GM19452 (cell line): Measurements from ENCODE around the gene IP6K2.

Experiments used
- ATAC-seq: cut with Tn5 transposase; IDR thresholded peaks from one replicate; pipeline ENCODE4 v1.9.1; 2021; ENCODE audit not compliant: unreplicated experiment

IP6K2 gene

DNA sequence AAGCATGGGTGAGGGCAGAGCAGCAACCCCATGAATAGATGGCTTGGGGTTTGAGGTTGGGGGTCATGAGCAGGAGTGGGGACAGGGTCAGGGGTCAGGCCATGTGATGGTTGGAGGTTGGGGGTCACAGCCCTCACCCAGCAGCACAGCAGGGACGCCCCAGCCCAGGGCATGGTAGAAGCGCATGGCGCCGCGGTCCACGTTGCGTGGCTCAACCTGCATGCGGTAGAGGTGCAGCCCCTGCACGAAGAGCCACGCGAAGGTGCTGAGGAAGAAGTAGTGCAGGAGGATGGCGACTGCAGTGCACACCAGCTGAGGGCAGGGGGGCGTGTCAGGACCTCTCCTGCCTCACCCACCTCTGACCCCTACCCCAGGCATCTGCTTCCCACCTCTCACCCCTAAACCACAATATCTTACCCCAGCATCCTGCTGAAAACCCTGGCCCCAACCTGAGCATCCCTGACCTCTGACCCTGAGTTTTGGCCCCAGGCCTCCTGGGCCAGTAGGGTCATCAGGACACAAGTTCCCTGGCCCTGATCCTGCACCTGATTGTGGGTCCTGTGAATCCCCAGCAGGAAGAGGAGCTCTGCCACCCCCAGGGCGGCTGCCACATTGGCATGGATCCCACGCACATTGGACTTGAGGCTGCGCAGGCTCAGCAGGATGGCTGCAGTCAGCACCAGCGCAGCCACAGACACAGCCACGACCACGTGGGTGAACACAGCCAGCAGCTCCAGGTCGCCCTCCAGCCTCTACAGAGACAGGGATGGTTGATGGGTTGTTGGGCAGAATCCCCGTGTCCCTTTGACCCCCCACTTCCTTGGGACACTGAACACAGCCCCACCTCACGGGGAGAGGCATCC, 71.9 kb downstream of the IP6K2 start:
- no peak for ATAC-seq

GRCh38 chr3:48642605-48643004, 74.4 kb downstream of the IP6K2 start:
- no peak for ATAC-seq

- no peak for ATAC-seq
Measured at GRCh38 chr3:48641396-48641795, 75.6 kb downstream of the IP6K2 start.

DNA sequence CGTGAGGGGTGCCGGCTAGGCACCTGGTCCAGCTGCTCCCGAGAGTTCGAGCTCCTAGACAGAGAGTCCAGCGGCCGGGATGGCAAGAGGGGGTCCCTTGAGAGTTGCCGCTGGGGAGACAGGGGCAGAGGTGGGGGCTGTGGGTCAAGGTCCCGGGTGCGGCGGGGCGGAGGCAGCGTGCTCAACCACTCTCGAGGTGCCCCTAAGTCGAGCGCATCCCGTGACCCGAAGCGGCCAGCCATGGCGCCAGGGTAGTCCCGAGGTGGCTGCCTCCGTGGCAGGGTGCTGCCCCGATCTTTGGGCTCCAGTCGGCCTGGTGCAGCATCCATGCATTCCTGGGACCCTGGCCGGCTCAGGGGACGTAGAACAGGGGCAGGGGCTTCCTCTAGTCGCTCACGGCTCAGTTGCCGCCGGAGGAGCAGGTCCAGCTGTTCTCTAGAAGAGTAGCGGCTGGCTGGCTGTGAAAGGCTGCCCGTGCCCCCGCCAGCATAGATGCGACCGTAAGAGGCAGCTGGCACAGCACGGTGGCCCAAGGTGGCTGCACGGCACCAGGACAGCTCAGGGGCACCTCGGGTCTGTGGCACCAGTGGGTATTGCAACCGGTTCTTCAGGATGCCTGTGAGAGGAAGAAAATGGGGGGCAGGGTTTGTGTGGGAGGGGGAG, 76.9 kb downstream of the IP6K2 start:
- ATAC-seq = no peak
